Gastroesophageal sphincter (tissue), 3 donors: ENCODE results near the gene TUBGCP5.

Source experiments
- CTCF ChIP-seq, 4 experiments: fragments of 200-600 bp in 2 of 4; fragments of 450-650 bp in 2 of 4; sonication (generic) in 1 of 4; IDR thresholded peaks; one replicate each; pipeline ENCODE4 v1.5.1; 2017 to 2019; ENCODE audit warnings: antibody characterized with exemption in 4 of 4, mild to moderate bottlenecking in 2 of 4, moderate library complexity in 2 of 4
- EP300 ChIP-seq: sonication (generic); formaldehyde crosslinking; IDR thresholded peaks from one replicate; pipeline ENCODE4 v1.6.1; 2017; ENCODE audit warnings: antibody characterized with exemption, mild to moderate bottlenecking
- POLR2A ChIP-seq, 2 donors: fragments of 450-650 bp; IDR thresholded peaks; one replicate each; pipeline ENCODE4 v1.6.1; 2017; ENCODE audit warnings: antibody characterized with exemption in 2 of 2, mild to moderate bottlenecking in 2 of 2, moderate library complexity in 1 of 2
- POLR2AphosphoS5 ChIP-seq: sonication (generic); formaldehyde crosslinking; IDR thresholded peaks from one replicate; pipeline ENCODE4 v1.6.1; 2017; ENCODE audit warnings: antibody characterized with exemption

DNA sequence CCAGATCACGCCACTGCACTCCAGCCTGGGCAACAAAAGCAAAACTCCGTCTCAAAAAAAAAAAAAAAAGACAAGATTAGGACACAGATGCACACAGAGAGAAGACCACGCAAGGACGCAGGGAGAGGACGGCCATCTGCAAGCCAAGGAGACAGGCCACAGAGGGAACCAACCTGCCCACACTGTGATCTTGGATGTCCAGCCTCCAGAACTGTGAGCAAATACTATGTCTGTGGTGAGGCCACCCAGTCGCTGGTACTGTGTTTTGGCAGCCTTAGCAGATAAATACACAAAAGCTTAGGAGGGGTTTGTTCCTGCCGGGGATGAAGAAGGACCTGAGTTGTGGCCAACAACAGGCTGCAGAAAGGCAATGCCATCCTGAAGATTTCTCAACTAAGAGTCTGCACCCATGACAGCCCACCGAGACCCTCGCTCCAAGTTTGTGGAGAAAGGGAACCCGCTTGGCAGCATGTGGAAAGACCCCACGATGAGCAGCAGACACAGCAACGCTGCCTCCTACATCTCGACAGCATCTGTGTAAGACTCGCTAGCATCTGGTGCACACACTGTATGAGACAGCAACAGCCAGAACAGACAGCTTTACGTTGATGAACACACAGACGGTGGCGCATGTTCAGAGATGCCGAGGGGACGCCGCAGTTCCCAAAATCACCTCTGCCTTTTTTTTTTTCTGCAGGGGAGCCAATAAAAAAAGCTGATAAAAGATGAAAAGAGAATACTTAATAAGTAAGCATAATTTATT lies 72.9 kb downstream of the TUBGCP5 start:
- TF ChIP-seq CTCF (IDR thresholded peaks at IDR 0.05) (no peak), POLR2A (IDR thresholded peaks at IDR 0.05) (no peak), POLR2AphosphoS5 (no peak), EP300 (no peak)
